K562 (cell line): ENCODE measurements around the gene SMIM41. TPM values are rescaled to one million over a fixed set of nuclear protein-coding genes. Genes with fewer than 3 reads are reported as not detected.

Source experiments
- ATAC-seq: fragments of 200-7000 bp; cut with Tn5 transposase; 3 replicates; pipeline ENCODE4 v1.9.1; 2020; ENCODE audit warnings: moderate library complexity
- BruUV-seq: library from RNA; stranded (reverse); fragments of 400-500 nt; replicated peaks from 2 replicates; lab custom pipeline; 2021; lab: Mats Ljungman, UMichigan
- CTCF ChIA-PET: fragments of 300-600 bp; formaldehyde crosslinking; extraction: SDS; loops from one replicate; lab custom pipeline; 2021; ENCODE audit warnings: low intra/inter-chr PET ratio; lab: Yijun Ruan, JAX
- POLR2A ChIA-PET: fragments of 300-600, 350-650 bp; sonication (Branson Sonifier 250); formaldehyde crosslinking; extraction: SDS; loops from one replicate; lab custom pipeline; 2021; ENCODE audit warnings: antibody characterized with exemption, inconsistent platforms; lab: Yijun Ruan, JAX
- DNase-seq, 4 experiments: peaks; one replicate each; pipeline versions ENCODE4 v3.0.0 to v3.0.0-alpha.2; 2011 to 2018; ENCODE audit warnings: low spot score in 3 of 4, mixed read lengths in 3 of 4; ENCODE audit errors: extremely low read depth in 1 of 4
- FAIRE-seq: peaks from 2 replicates; lab custom pipeline; 2011; peaks lifted over from hg19 to GRCh38; lab: Jason Lieb, UNC
- H2AFZ ChIP-seq: 2 replicates; pipeline ENCODE4 v1.6.0; 2011; ENCODE audit warnings: low read depth, low read length, control low read depth, inconsistent platforms
- H3K27ac ChIP-seq: fragments of 200-600 bp; 3 replicates; pipeline ENCODE4 v1.8.0; 2011; ENCODE audit warnings: low read depth, mild to moderate bottlenecking, control low read depth, inconsistent platforms, low read length, moderate library complexity, mixed read lengths; ENCODE audit errors: extremely low read depth
- H3K27me3 ChIP-seq, 2 experiments: fragments of 300-600 bp in 1 of 2; 2 replicates in 1 of 2; 3 replicates in 1 of 2; pipeline versions ENCODE4 v1.6.0 to v1.8.0; 2011; ENCODE audit warnings: inconsistent platforms in 2 of 2, low read length in 2 of 2, mild to moderate bottlenecking in 1 of 2, mixed read lengths in 1 of 2, moderate library complexity in 1 of 2; ENCODE audit not compliant: control insufficient read depth in 2 of 2, insufficient read depth in 2 of 2
- H3K36me3 ChIP-seq: fragments of 300-600 bp; 3 replicates; pipeline ENCODE4 v1.8.0; 2011; ENCODE audit warnings: mild to moderate bottlenecking, low read length, inconsistent platforms; ENCODE audit not compliant: control insufficient read depth, insufficient read depth
- H3K4me1 ChIP-seq, 2 experiments: fragments of 200-600 bp in 1 of 2; replicated peaks in 1 of 2; 2 replicates in 1 of 2; 3 replicates in 1 of 2; pipeline versions ENCODE4 v1.5.1 to v1.8.0; 2011; ENCODE audit warnings: inconsistent platforms in 2 of 2, low read length in 2 of 2, mild to moderate bottlenecking in 1 of 2, mixed read lengths in 1 of 2, moderate library complexity in 1 of 2; ENCODE audit not compliant: control insufficient read depth in 2 of 2, insufficient read depth in 2 of 2
- H3K4me2 ChIP-seq: 2 replicates; pipeline ENCODE4 v1.6.1; 2011; ENCODE audit warnings: low read length, control low read depth, inconsistent platforms, mixed read lengths; ENCODE audit not compliant: insufficient read depth
- H3K4me3 ChIP-seq: fragments of 200-600 bp; sonication (generic), shearing (Covaris generic); 2 replicates; pipeline ENCODE4 v1.5.1; 2016; ENCODE audit warnings: control low read depth, inconsistent platforms
- H3K79me2 ChIP-seq: fragments of 200-600 bp; 3 replicates; pipeline ENCODE4 v1.8.0; 2011; ENCODE audit warnings: low read length, inconsistent platforms; ENCODE audit not compliant: control insufficient read depth, insufficient read depth
- H3K9ac ChIP-seq, 2 experiments: 2 replicates each; pipeline versions ENCODE4 v1.6.0 to v1.6.1; 2011; ENCODE audit warnings: low read depth in 2 of 2, low read length in 2 of 2, control low read depth in 1 of 2, inconsistent platforms in 1 of 2, mild to moderate bottlenecking in 1 of 2, mixed read lengths in 1 of 2; ENCODE audit not compliant: insufficient read depth in 1 of 2
- H3K9me1 ChIP-seq: one replicate; pipeline ENCODE4 v1.6.0; 2011; ENCODE audit warnings: inconsistent platforms, mild to moderate bottlenecking, low read length, moderate library complexity; ENCODE audit not compliant: control insufficient read depth, insufficient read depth
- H3K9me3 ChIP-seq: replicated peaks from 2 replicates; pipeline ENCODE4 v1.5.1; 2011; ENCODE audit warnings: low read depth, low read length, inconsistent platforms; ENCODE audit not compliant: control insufficient read depth, insufficient read depth
- H4K20me1 ChIP-seq: replicated peaks from 2 replicates; pipeline ENCODE4 v1.6.1; 2011; ENCODE audit warnings: low read length, inconsistent platforms, mixed read lengths; ENCODE audit not compliant: control insufficient read depth, insufficient read depth
- AFF4 ChIP-seq: sonication (generic); formaldehyde crosslinking; IDR thresholded peaks from 2 replicates; pipeline ENCODE4 v1.8.0; 2023; ENCODE audit warnings: mild to moderate bottlenecking, missing genetic modification reagents
- CBFA2T3 ChIP-seq: fragments of 450-650 bp; IDR thresholded peaks from 2 replicates; pipeline ENCODE4 v1.6.1; 2017
- DACH1 ChIP-seq: fragments of 450-650 bp; IDR thresholded peaks from 2 replicates; pipeline ENCODE4 v1.6.1; 2018; ENCODE audit not compliant: partially characterized antibody
- ELF1 ChIP-seq: fragments of 200-800 bp; sonication (Bioruptor generic); IDR thresholded peaks from 2 replicates; pipeline ENCODE4 v1.6.1; 2016; ENCODE audit warnings: missing genetic modification characterization, missing compliant biosample characterization
- HNRNPH1 ChIP-seq: fragments of 200-400 bp; formaldehyde crosslinking; optimal IDR thresholded peaks from 2 replicates; pipeline ENCODE3; 2017; ENCODE audit warnings: low read depth, mild to moderate bottlenecking, low read length, moderate library complexity
- MCM7 ChIP-seq, 2 experiments: fragments of 450-650 bp; IDR thresholded peaks; 2 replicates each; pipeline ENCODE4 v1.6.1; 2016 to 2018
- NCOA4 ChIP-seq: fragments of 450-650 bp; IDR thresholded peaks from 2 replicates; pipeline ENCODE4 v1.6.1; 2018; ENCODE audit warnings: mild to moderate bottlenecking; ENCODE audit not compliant: partially characterized antibody
- NFIX ChIP-seq: fragments of 250-450 bp; sonication (Bioruptor Pico); IDR thresholded peaks from 2 replicates; pipeline ENCODE4 v1.4.0; 2020; ENCODE audit warnings: low read depth, mild to moderate bottlenecking, moderate library complexity
- PHF8 ChIP-seq: fragments of 200-600 bp; sonication (generic); IDR thresholded peaks from 2 replicates; pipeline ENCODE4 v1.6.1; 2012; ENCODE audit warnings: mixed run types, mild to moderate bottlenecking, inconsistent platforms, low read length, moderate library complexity, borderline replicate concordance
- SAFB ChIP-seq: fragments of 200-400 bp; formaldehyde crosslinking; IDR thresholded peaks from 2 replicates; pipeline ENCODE4 v1.6.1; 2017; ENCODE audit warnings: low read depth, low read length, borderline replicate concordance
- ZEB2 ChIP-seq: fragments of 450-650 bp; IDR thresholded peaks from 2 replicates; pipeline ENCODE4 v1.6.1; 2016
- ZFX ChIP-seq: sonication (generic); formaldehyde crosslinking; IDR thresholded peaks from 2 replicates; pipeline ENCODE4 v1.8.0; 2022; ENCODE audit warnings: mild to moderate bottlenecking, missing genetic modification reagents, moderate library complexity
- ZNF3 ChIP-seq: fragments of 250-450 bp; sonication (Bioruptor Pico); IDR thresholded peaks from 2 replicates; pipeline ENCODE4 v1.5.0; 2021; ENCODE audit warnings: mild to moderate bottlenecking, moderate library complexity
- WGBS: fragments of 100-300 bp; shearing (Covaris generic); methylation state at CpG from one replicate; pipeline ENCODE4 v1.1.6; 2016; ENCODE audit warnings: low coverage, mixed read lengths; ENCODE audit not compliant: insufficient coverage; ENCODE audit errors: missing lambda C conversion rate; 5-methylcytosine and 5-hydroxymethylcytosine counted together
- in situ Hi-C: fragments of 300-500 bp; cut with MboI; formaldehyde crosslinking; loops from 4 replicates; pipeline ENCODE4 v1.15.0; 2018; ENCODE audit warnings: inconsistent platforms, mixed read lengths
- intact Hi-C: fragments of 100-400 bp; cut with micrococcal nuclease; formaldehyde crosslinking; loops from 2 replicates; pipeline ENCODE4 v1.14.2; 2022
- polyA plus RNA-seq, 8 experiments: library from polyadenylated mRNA; depleted of rRNA in 4 of 8; stranded (reverse) in 5 of 8; unstranded in 3 of 8; fragments of >200 nt; fragmentation: Nextera tagmentation in 2 of 8; fragmentation: Illumina TruSeq in 1 of 8; extraction: Ambion mirVana in 2 of 8; extraction: Trizol in 1 of 8; gene quantifications; 2 replicates each; pipeline versions ENCODE4 v1.2.1 to v1.2.3, GENCODE V29; 2011 to 2014; ENCODE audit warnings: inconsistent platforms in 1 of 8, missing spikeins in 1 of 8
- total RNA-seq, 7 experiments: library from RNA; depleted of rRNA in 6 of 7; stranded (reverse); fragments of >200 nt in 6 of 7; fragmentation: Illumina TruSeq in 2 of 7; extraction: Trizol in 2 of 7; gene quantifications; 2 replicates each; pipeline versions ENCODE4 v1.2.1 to v1.2.3, GENCODE V29; 2011 to 2021; ENCODE audit warnings: low replicate concordance in 1 of 7
- TF ChIP-seq, protein P1 (sequence below): fragments of 200-800 bp; sonication (Bioruptor generic); IDR thresholded peaks from 2 replicates; pipeline ENCODE4 v1.6.1; 2016; ENCODE audit warnings: missing genetic modification characterization, missing compliant biosample characterization

The SMIM41 gene
- total and polyA plus RNA-seq, 9 of the 15 experiments (the other 6 are each of a cell fraction or from before 2014, with no cell fraction given), result not detected

DNA sequence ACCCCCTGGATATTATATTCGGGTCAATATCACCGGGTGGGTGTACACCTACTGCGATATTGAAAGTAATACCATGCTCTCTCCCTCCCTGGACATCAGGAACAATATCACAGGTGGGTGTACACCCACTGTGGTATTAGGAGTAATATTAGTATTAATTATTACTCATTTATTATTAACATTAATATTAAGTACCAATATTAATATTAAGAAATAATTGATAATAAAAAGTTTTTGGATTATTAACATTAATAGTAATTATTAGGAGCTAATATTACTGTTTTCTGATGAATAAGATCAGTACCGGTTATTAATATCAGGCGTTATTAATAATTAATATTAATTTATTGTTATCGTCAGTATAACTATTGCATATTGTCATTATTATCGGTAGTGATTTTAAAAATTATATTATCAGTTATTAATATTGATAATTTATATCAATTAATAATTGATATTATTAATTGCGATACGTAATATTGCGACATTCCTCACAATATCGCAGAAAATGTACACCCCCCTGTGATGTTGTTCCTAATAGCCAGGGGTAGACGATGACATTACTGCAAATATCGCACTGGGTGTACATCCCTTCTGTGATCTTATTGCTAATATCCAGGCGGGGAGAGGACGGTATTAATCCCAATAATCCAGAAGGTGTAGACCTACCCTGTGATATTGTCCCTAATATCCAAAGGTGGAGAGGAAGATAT lies 17.0 kb downstream of the SMIM41 start:
- DNase-seq, result no peak
- Histone ChIP-seq H3K4me2 (no peak overlapping the region), H3K9me3 (no peaks in the 10 kb centered on the region), H3K27ac (no peak overlapping the region), H3K36me3 (no peaks in the 10 kb centered on the region), H3K4me1 (no peaks in the 10 kb centered on the region), H2AFZ (no peak overlapping the region), H3K4me3 (no peak overlapping the region), H3K27me3 (peaks cover 21 to 31% of the 10 kb centered on the region in 2 experiments), H3K79me2 (no peaks in the 10 kb centered on the region), H3K9ac (no peak overlapping the region), H3K9me1 (no peaks in the 10 kb centered on the region), H4K20me1 (no peaks in the 10 kb centered on the region)
- intact Hi-C loops, result no loop called here
- in situ Hi-C loops, result no loop called here
- ChIA-PET CTCF (no interaction called here), POLR2A (no interaction called here)
- no peak for FAIRE-seq
- 29% methylated on average over 15 of the region's 15 CpGs for WGBS
- BruUV-seq, result no TSS peak
- no peak for ATAC-seq
- TF ChIP-seq NCOA4 (no peak), SAFB (peak; percentile 59; the same call in 1 of the 2 replicates), DACH1 (peak; percentile 96), ELF1 (tag) (no peak), ZNF3 (no peak), MCM7 (IDR thresholded peaks at IDR 0.05) (peak in 1 of 2 experiments; percentile 87; a peak in 2 of 4 replicates), NFIX (CRISPR knock-in tag) (no peak), AFF4 (no peak), ZFX (CRISPR knock-in tag) (no peak), HNRNPH1 (no peak), CBFA2T3 (no peak), ZEB2 (no peak), PHF8 (no peak)
- TF ChIP-seq, protein P1, sequence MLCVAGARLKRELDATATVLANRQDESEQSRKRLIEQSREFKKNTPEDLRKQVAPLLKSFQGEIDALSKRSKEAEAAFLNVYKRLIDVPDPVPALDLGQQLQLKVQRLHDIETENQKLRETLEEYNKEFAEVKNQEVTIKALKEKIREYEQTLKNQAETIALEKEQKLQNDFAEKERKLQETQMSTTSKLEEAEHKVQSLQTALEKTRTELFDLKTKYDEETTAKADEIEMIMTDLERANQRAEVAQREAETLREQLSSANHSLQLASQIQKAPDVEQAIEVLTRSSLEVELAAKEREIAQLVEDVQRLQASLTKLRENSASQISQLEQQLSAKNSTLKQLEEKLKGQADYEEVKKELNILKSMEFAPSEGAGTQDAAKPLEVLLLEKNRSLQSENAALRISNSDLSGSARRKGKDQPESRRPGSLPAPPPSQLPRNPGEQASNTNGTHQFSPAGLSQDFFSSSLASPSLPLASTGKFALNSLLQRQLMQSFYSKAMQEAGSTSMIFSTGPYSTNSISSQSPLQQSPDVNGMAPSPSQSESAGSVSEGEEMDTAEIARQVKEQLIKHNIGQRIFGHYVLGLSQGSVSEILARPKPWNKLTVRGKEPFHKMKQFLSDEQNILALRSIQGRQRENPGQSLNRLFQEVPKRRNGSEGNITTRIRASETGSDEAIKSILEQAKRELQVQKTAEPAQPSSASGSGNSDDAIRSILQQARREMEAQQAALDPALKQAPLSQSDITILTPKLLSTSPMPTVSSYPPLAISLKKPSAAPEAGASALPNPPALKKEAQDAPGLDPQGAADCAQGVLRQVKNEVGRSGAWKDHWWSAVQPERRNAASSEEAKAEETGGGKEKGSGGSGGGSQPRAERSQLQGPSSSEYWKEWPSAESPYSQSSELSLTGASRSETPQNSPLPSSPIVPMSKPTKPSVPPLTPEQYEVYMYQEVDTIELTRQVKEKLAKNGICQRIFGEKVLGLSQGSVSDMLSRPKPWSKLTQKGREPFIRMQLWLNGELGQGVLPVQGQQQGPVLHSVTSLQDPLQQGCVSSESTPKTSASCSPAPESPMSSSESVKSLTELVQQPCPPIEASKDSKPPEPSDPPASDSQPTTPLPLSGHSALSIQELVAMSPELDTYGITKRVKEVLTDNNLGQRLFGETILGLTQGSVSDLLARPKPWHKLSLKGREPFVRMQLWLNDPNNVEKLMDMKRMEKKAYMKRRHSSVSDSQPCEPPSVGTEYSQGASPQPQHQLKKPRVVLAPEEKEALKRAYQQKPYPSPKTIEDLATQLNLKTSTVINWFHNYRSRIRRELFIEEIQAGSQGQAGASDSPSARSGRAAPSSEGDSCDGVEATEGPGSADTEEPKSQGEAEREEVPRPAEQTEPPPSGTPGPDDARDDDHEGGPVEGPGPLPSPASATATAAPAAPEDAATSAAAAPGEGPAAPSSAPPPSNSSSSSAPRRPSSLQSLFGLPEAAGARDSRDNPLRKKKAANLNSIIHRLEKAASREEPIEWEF (CRISPR knock-in tag), result peak; percentile 57; the same call in 1 of the 2 replicates
